HL-60 (cell line): ENCODE data around the gene PRRX2.

Source experiments
- DNase-seq, 2 experiments: peaks; one replicate each; pipeline ENCODE4 v3.0.0-alpha.2; 2010 to 2020; ENCODE audit warnings: low read depth in 1 of 2, low spot score in 1 of 2
- H3K27ac ChIP-seq: fragments of 250-450 bp; sonication (Bioruptor Pico); replicated peaks from 2 replicates; pipeline ENCODE4 v1.5.1; 2020; ENCODE audit warnings: mild to moderate bottlenecking, moderate library complexity
- H3K27me3 ChIP-seq: fragments of 250-450 bp; sonication (Bioruptor Pico); 2 replicates; pipeline ENCODE4 v1.5.1; 2021; ENCODE audit warnings: mild to moderate bottlenecking, moderate library complexity; ENCODE audit not compliant: insufficient read depth, poor library complexity, severe bottlenecking
- H3K4me3 ChIP-seq: replicated peaks from 2 replicates; pipeline ENCODE4 v1.5.1; 2011; ENCODE audit warnings: mild to moderate bottlenecking, control low read depth, low read length; ENCODE audit not compliant: insufficient read depth
- CTCF ChIP-seq: IDR thresholded peaks from one replicate; pipeline ENCODE4 v1.5.1; 2011; ENCODE audit warnings: low read length, control low read depth, inconsistent platforms; ENCODE audit not compliant: insufficient read depth
- GABPA ChIP-seq: IDR thresholded peaks from 2 replicates; pipeline ENCODE4 v1.6.1; 2012; ENCODE audit warnings: low read depth
- POLR2AphosphoS5 ChIP-seq: IDR thresholded peaks from 2 replicates; pipeline ENCODE4 v1.6.1; 2012; ENCODE audit warnings: low read depth
- SPI1 ChIP-seq: IDR thresholded peaks from 2 replicates; pipeline ENCODE4 v1.6.1; 2012; ENCODE audit warnings: low read depth, mild to moderate bottlenecking, borderline replicate concordance
- TF ChIP-seq, protein P1 (sequence below): IDR thresholded peaks from 2 replicates; pipeline ENCODE4 v1.6.1; 2012; ENCODE audit warnings: low read depth; ENCODE audit not compliant: insufficient replicate concordance

PRRX2 gene

GRCh38 chr9:129647635-129648034 lies 17.8 kb upstream of the PRRX2 start:
- H3K4me3 ChIP-seq: no peak overlapping the region
- TF ChIP-seq POLR2AphosphoS5 (no peak), CTCF (no peak), SPI1 (no peak), GABPA (no peak)
- TF ChIP-seq, protein P1, sequence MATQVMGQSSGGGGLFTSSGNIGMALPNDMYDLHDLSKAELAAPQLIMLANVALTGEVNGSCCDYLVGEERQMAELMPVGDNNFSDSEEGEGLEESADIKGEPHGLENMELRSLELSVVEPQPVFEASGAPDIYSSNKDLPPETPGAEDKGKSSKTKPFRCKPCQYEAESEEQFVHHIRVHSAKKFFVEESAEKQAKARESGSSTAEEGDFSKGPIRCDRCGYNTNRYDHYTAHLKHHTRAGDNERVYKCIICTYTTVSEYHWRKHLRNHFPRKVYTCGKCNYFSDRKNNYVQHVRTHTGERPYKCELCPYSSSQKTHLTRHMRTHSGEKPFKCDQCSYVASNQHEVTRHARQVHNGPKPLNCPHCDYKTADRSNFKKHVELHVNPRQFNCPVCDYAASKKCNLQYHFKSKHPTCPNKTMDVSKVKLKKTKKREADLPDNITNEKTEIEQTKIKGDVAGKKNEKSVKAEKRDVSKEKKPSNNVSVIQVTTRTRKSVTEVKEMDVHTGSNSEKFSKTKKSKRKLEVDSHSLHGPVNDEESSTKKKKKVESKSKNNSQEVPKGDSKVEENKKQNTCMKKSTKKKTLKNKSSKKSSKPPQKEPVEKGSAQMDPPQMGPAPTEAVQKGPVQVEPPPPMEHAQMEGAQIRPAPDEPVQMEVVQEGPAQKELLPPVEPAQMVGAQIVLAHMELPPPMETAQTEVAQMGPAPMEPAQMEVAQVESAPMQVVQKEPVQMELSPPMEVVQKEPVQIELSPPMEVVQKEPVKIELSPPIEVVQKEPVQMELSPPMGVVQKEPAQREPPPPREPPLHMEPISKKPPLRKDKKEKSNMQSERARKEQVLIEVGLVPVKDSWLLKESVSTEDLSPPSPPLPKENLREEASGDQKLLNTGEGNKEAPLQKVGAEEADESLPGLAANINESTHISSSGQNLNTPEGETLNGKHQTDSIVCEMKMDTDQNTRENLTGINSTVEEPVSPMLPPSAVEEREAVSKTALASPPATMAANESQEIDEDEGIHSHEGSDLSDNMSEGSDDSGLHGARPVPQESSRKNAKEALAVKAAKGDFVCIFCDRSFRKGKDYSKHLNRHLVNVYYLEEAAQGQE: no peak
- no peaks in the 10 kb centered on the region for H3K27me3 ChIP-seq
- DNase-seq: no peak
- H3K27ac ChIP-seq: no peak overlapping the region

DNA sequence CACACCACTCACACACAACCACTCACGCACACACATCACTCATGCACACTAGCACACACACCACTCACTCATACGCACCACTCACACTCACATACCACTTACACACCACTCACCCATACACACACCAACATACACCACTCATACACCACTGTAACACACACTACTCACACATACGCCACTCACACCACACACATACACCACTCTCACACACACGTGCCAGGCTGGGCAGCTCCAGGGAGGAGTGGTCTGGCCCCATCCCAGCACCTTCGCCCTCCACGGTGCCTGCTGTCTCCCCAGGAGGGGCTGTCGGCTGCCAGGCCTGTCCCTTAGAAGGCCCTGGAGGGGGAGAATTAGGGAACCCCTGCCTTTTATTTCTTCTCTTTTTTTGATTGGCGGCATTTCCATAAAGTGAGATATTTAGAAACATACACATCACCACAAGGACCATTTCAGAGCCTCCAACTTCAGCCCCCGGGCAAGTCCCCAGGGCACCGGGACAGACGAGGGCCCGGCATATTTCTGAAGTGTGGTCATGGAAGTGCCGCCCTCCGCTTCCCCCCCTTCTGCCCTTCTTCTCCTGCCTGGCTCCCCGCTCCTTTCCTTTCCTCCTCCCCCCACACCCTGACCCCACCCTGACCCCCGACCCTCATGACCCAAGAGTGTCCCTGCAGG lies 17.2 kb upstream of the PRRX2 start:
- H3K4me3 ChIP-seq: no peak overlapping the region
- no peak overlapping the region for H3K27ac ChIP-seq
- DNase-seq: no peak
- no peaks in the 10 kb centered on the region for H3K27me3 ChIP-seq
- TF ChIP-seq CTCF (no peak), POLR2AphosphoS5 (no peak)
- TF ChIP-seq, protein P1: no peak

GRCh38 chr9:129648764-129649115 lies 16.7 kb upstream of the PRRX2 start:
- no peak for DNase-seq
- no peak overlapping the region for H3K27ac ChIP-seq
- H3K4me3 ChIP-seq: no peak overlapping the region
- TF ChIP-seq, protein P1: no peak
- TF ChIP-seq POLR2AphosphoS5 (no peak), GABPA (no peak), SPI1 (no peak)
- no peaks in the 10 kb centered on the region for H3K27me3 ChIP-seq
